ENCODE measurements around the gene PGAM4. TPM values are rescaled to one million over a fixed set of nuclear protein-coding genes. Genes with fewer than 3 reads are reported as not detected.

The PGAM4 gene
- total and polyA plus RNA-seq, 8 donors: not detected

DNA sequence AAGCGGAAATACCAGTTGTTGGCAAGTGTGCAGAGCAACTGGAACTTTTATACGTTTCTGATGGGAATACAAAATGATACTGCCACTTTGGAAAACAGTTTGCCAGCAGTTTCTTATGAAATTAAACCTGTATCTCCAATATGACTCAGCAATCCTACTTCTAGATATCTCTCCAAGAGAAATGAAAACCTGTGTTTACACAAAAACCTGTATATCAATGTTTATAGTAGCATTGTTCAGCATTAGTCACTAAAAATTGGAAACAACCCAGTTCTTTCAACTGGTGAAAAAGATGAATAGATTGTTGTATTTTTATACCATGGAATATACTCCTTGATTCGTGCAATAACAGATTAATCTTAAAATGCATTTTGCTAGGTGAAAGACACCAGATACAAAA, 32.1 kb downstream of the PGAM4 start:
- H3K27ac ChIP-seq: peak overlapping the region in 1 of 5 donors; percentile 51
- intact Hi-C loops (cut with DNase I; ENCODE audit: low total_unique reads): no loop called here
- WGBS, 5 donors: 23 to 34% (median 26%) methylated on average over 3 of the region's 3 CpGs

DNA sequence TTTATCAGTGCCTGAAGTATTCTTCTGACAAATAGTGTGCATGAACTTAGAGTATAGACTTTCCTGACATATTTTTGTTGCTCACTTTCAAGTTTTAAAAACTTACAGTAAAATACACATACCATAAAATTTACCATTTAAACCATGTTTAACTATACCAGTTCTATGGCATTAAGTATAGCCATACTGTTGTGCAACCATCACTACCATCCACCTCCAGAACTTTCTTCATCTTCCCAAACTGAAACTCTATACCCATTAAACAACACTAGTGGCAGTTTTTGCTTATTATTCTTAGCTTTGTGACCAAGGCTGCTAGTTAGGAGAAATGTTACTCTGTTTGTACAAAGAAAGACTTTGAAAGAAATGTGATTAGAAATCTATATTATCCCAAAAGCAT, 33.1 kb downstream of the PGAM4 start:
- Histone ChIP-seq H3K27ac (no peak overlapping the region), H3K27me3 (no peaks in the 10 kb centered on the region), H3K9me3 (no peaks in the 10 kb centered on the region), H3K36me3 (no peaks in the 10 kb centered on the region), H3K4me1 (peaks cover 0 to 31% (median 15%) of the 10 kb centered on the region in 4 donors), H3K4me3 (no peak overlapping the region)
- DNase-seq: no peak
- TF ChIP-seq, protein P1, sequence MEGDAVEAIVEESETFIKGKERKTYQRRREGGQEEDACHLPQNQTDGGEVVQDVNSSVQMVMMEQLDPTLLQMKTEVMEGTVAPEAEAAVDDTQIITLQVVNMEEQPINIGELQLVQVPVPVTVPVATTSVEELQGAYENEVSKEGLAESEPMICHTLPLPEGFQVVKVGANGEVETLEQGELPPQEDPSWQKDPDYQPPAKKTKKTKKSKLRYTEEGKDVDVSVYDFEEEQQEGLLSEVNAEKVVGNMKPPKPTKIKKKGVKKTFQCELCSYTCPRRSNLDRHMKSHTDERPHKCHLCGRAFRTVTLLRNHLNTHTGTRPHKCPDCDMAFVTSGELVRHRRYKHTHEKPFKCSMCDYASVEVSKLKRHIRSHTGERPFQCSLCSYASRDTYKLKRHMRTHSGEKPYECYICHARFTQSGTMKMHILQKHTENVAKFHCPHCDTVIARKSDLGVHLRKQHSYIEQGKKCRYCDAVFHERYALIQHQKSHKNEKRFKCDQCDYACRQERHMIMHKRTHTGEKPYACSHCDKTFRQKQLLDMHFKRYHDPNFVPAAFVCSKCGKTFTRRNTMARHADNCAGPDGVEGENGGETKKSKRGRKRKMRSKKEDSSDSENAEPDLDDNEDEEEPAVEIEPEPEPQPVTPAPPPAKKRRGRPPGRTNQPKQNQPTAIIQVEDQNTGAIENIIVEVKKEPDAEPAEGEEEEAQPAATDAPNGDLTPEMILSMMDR (IDR thresholded peaks at IDR 0.05): no peak
- TF ChIP-seq EP300 (IDR thresholded peaks at IDR 0.05) (no peak), POLR2AphosphoS5 (IDR thresholded peaks at IDR 0.05) (no peak), POLR2A (IDR thresholded peaks at IDR 0.05) (no peak)
- intact Hi-C loops (cut with DNase I; ENCODE audit: low total_unique reads): no loop called here

More for the DNA sequence above, 32.1 kb downstream of the PGAM4 start:
- Histone ChIP-seq H3K4me1 (peaks cover 0 to 31% (median 15%) of the 10 kb centered on the region in 4 donors), H3K4me3 (no peak overlapping the region), H3K36me3 (no peaks in the 10 kb centered on the region), H3K9me3 (no peaks in the 10 kb centered on the region), H3K27me3 (no peaks in the 10 kb centered on the region)
- DNase-seq: peak in 1 of 2 donors; percentile 33
- no peak for TF ChIP-seq POLR2AphosphoS5 (IDR thresholded peaks at IDR 0.05)
- TF ChIP-seq POLR2A (IDR thresholded peaks at IDR 0.05): no peak
- TF ChIP-seq EP300 (IDR thresholded peaks at IDR 0.05): no peak
- TF ChIP-seq, protein P1 (IDR thresholded peaks at IDR 0.05): no peak

DNA sequence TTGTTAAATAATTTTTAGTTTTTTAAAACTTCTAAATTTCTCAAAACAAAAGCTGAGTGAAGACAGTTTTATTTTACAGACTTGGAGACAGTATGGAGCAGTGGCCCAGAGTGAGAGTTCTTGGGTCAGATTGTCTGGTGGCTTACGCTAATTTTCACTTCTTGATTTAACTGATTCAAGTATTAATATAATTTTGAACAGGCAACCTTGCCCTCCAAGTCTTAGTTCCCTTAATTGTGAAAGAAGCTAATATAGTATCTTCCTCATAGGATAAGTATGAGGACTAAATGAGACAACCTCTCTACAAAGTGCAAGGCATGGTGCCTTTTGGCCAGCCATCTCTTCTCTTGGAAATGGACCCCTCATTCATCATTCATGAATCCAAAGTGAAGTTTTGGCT, 33.6 kb downstream of the PGAM4 start:
- no peak for DNase-seq
- no peak overlapping the region for H3K4me3 ChIP-seq
- no peaks in the 10 kb centered on the region for H3K27me3 ChIP-seq
- H3K4me1 ChIP-seq: peaks cover 0 to 31% (median 15%) of the 10 kb centered on the region in 4 donors
- H3K36me3 ChIP-seq: no peaks in the 10 kb centered on the region
- H3K9me3 ChIP-seq: no peaks in the 10 kb centered on the region
- intact Hi-C loops (cut with DNase I; ENCODE audit: low total_unique reads): no loop called here
- H3K27ac ChIP-seq: no peak overlapping the region
- no peak for TF ChIP-seq POLR2A (IDR thresholded peaks at IDR 0.05)
- TF ChIP-seq POLR2AphosphoS5 (IDR thresholded peaks at IDR 0.05): no peak
- TF ChIP-seq, protein P1 (IDR thresholded peaks at IDR 0.05): no peak
- no peak for TF ChIP-seq EP300 (IDR thresholded peaks at IDR 0.05)
- 50 to 92% (median 84%) methylated on average over 1 of the region's 1 CpG for WGBS, 5 donors

DNA sequence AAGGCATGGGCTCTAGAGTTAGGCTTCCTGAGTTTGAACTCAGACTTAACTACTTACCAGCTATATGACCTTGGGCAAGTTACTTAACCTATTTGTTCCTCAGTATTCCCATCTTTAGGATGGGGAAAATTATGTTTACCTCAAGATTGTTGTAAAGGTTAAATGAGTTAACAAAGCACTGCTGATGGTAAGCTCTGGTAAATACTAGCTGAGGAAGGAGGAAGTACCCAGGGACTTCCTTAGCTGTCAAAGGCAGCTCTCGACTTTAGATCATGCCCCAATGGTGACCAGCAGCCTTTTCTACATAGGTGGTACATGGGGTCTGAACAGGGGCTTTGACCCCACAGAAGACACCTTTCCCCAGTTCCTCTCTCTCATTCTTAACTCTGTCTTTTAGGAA, 38.9 kb downstream of the PGAM4 start:
- TF ChIP-seq POLR2AphosphoS5 (IDR thresholded peaks at IDR 0.05) (no peak), POLR2A (IDR thresholded peaks at IDR 0.05) (no peak), EP300 (IDR thresholded peaks at IDR 0.05) (no peak)
- TF ChIP-seq, protein P1 (IDR thresholded peaks at IDR 0.05): no peak
- Histone ChIP-seq H3K27ac (no peak overlapping the region), H3K9me3 (no peaks in the 10 kb centered on the region), H3K4me3 (no peak overlapping the region), H3K4me1 (peaks cover 0 to 9% (median 3%) of the 10 kb centered on the region in 4 donors), H3K27me3 (no peaks in the 10 kb centered on the region), H3K36me3 (no peaks in the 10 kb centered on the region)
- intact Hi-C loops (cut with DNase I; ENCODE audit: low total_unique reads): no loop called here
- DNase-seq: no peak
- WGBS, 5 donors: 52 to 80% (median 59%) methylated on average over 1 of the region's 1 CpG
